Tibial artery (tissue), 4 donors: Measurements from ENCODE around the gene PLXNA2.

Experiments used
- DNase-seq, 2 donors: peaks; one replicate each; pipeline ENCODE4 v3.0.0-alpha.2; 2019
- H3K27ac ChIP-seq, 2 donors: fragments of 200-600 bp; sonication (generic) in 1 of 2; 1 replicate in 1 of 2; 2 replicates in 1 of 2; pipeline ENCODE4 v1.5.1; 2018 to 2019; ENCODE audit warnings: mild to moderate bottlenecking in 1 of 2
- H3K27me3 ChIP-seq, 2 donors: fragments of 200-600 bp; sonication (generic) in 1 of 2; one replicate each; pipeline versions ENCODE4 v1.5.1 to v1.6.0; 2016 to 2019
- H3K36me3 ChIP-seq, 3 donors: fragments of 200-600 bp; sonication (generic) in 2 of 3; one replicate each; pipeline ENCODE4 v1.5.1; 2016 to 2019; ENCODE audit warnings: mild to moderate bottlenecking in 2 of 3
- H3K4me1 ChIP-seq, 4 donors: fragments of 200-600 bp; sonication (generic) in 2 of 4; 1 replicate in 3 of 4; 2 replicates in 1 of 4; pipeline ENCODE4 v1.5.1; 2016 to 2019
- H3K4me3 ChIP-seq, 2 donors: fragments of 200-600 bp; sonication (generic) in 1 of 2; 1 replicate in 1 of 2; 2 replicates in 1 of 2; pipeline ENCODE4 v1.5.1; 2018 to 2019; ENCODE audit warnings: mild to moderate bottlenecking in 2 of 2
- H3K9me3 ChIP-seq, 3 donors: fragments of 200-600 bp; sonication (generic) in 1 of 3; one replicate each; pipeline ENCODE4 v1.5.1; 2016 to 2019
- intact Hi-C: fragments of 100-400 bp; cut with DNase I; formaldehyde crosslinking; loops from one replicate; pipeline ENCODE4 v1.15.0; 2023; ENCODE audit warnings: low total_unique reads
- TF ChIP-seq, protein P1 (sequence below), 2 experiments: fragments of 200-600 bp in 1 of 2; fragments of 450-650 bp in 1 of 2; IDR thresholded peaks; one replicate each; pipeline ENCODE4 v1.5.1; 2017 to 2019; ENCODE audit warnings: antibody characterized with exemption in 2 of 2, mild to moderate bottlenecking in 1 of 2, moderate library complexity in 1 of 2

PLXNA2 gene

DNA sequence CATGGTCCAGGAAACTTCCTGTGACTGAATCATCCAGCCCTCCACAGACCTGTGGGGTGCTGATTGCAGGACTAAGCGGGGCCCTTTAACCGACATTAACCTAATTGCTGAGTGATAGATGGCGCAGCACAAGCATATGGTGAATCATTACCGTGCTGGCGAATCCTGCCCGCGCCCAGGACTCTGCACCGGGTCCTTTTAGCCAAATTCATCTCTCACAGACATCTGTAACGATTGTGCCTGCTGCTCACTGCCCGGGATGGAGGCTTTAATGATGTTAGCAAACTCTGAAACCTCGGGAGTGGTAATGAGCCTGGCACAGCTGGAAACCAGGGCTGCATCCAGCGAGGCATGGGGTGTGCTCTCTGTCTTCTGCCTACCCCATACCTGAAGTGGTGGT lies 185.9 kb downstream of the PLXNA2 start:
- Histone ChIP-seq H3K9me3 (no peaks in the 10 kb centered on the region), H3K36me3 (peaks cover 10 to 75% (median 68%) of the 10 kb centered on the region in 3 donors), H3K4me3 (no peak overlapping the region), H3K4me1 (no peaks in the 10 kb centered on the region), H3K27ac (no peak overlapping the region), H3K27me3 (no peaks in the 10 kb centered on the region)
- TF ChIP-seq, protein P1, sequence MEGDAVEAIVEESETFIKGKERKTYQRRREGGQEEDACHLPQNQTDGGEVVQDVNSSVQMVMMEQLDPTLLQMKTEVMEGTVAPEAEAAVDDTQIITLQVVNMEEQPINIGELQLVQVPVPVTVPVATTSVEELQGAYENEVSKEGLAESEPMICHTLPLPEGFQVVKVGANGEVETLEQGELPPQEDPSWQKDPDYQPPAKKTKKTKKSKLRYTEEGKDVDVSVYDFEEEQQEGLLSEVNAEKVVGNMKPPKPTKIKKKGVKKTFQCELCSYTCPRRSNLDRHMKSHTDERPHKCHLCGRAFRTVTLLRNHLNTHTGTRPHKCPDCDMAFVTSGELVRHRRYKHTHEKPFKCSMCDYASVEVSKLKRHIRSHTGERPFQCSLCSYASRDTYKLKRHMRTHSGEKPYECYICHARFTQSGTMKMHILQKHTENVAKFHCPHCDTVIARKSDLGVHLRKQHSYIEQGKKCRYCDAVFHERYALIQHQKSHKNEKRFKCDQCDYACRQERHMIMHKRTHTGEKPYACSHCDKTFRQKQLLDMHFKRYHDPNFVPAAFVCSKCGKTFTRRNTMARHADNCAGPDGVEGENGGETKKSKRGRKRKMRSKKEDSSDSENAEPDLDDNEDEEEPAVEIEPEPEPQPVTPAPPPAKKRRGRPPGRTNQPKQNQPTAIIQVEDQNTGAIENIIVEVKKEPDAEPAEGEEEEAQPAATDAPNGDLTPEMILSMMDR (IDR thresholded peaks at IDR 0.05) = no peak
- intact Hi-C loops = no loop called here
- DNase-seq = no peak

DNA sequence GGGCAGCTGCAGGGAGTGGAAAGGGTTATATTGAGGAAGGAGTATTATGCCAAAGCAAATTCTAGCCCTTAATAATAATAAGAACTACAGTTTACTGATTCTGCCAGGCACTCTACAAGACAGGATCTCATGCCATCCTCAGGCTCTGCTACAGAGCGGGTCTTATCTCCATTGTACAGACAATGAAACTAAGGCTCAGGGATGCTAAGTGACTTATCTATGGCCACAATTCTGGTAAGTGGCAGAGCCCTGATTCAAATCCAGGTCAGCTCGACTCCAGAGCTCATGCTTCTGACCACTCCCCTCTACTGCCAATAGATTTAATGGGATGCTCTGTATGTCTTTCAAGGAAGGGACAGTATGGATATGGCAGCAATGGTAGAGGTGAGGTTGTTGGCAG lies 187.1 kb downstream of the PLXNA2 start:
- H3K36me3 ChIP-seq = peaks cover 20 to 75% (median 73%) of the 10 kb centered on the region in 3 donors
- TF ChIP-seq, protein P1 (IDR thresholded peaks at IDR 0.05) = no peak
- no peaks in the 10 kb centered on the region for H3K4me1 ChIP-seq
- no peak overlapping the region for H3K27ac ChIP-seq
- H3K27me3 ChIP-seq = no peaks in the 10 kb centered on the region
- no peaks in the 10 kb centered on the region for H3K9me3 ChIP-seq
- intact Hi-C loops = no loop called here
- no peak for DNase-seq
- no peak overlapping the region for H3K4me3 ChIP-seq

DNA sequence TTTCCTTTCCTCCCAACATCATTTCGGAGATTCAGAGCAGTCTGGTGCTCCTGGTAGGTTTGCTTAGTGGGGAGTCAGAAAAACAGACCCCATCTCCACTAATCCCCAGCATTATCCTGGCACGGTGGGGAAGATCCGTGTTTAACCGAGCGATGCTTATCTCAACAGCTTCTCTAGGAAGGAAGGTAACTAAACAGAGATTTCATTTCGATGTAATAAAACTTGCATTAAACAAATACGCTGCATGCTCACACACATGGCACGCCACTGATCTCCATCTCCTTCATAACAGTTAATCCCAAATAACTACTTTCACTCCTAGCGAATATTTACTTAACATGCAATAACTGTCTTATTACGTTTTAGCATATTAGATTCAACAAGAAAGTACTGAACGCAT lies 188.6 kb downstream of the PLXNA2 start:
- H3K27me3 ChIP-seq = no peaks in the 10 kb centered on the region
- H3K27ac ChIP-seq = no peak overlapping the region
- H3K4me1 ChIP-seq = no peaks in the 10 kb centered on the region
- no peak for DNase-seq
- TF ChIP-seq, protein P1 (IDR thresholded peaks at IDR 0.05) = no peak
- no peak overlapping the region for H3K4me3 ChIP-seq
- peaks cover 35 to 87% (median 77%) of the 10 kb centered on the region in 3 donors for H3K36me3 ChIP-seq
- no peaks in the 10 kb centered on the region for H3K9me3 ChIP-seq
- intact Hi-C loops = no loop called here

DNA sequence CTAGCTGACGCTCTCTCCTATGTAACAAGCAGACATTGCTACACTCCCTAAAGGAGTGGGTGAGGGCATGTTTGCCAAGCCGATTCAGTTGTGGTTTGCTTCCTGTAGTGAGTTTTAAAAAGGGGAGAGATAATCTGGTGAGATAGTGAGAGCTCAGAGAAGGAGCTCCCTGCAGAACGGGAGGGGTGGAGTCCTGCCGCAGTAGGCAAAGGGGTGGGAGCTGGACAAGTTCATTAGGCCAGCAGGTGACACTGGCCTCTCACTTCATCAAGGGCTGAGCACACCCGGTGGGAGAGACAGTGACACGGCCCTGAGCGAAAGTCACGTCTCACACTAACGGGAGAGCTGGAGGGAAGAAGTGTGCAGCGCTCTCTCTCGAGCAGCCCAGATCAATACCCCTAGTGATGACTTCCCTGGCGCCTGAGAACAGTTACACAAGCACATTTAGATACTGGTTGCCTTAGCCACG lies 189.2 kb downstream of the PLXNA2 start:
- Histone ChIP-seq H3K4me1 (no peaks in the 10 kb centered on the region), H3K36me3 (peaks cover 41 to 87% (median 76%) of the 10 kb centered on the region in 3 donors)

DNA sequence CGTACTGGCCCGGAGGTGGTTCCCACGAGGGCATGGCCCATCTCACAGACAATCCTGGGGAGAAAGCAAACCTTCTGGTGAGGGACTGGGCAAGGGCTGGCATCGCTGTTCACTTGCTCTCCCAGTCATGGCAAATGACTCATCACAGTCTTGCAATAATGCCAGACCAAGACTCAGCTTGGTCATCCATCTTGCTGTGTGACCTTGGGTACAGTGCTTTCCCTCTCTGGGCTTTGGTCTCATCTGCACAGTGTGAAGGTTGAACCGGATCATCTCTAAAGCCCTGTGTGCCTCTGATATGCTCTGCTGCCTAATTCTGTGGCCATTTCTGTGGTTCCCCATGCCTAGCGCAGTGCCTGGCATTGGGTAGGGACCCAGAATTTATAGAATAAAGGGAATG lies 189.7 kb downstream of the PLXNA2 start:
- Histone ChIP-seq H3K4me1 (no peaks in the 10 kb centered on the region), H3K4me3 (no peak overlapping the region), H3K27ac (no peak overlapping the region), H3K27me3 (no peaks in the 10 kb centered on the region), H3K36me3 (peaks cover 41 to 87% (median 73%) of the 10 kb centered on the region in 3 donors), H3K9me3 (no peaks in the 10 kb centered on the region)
- no peak for DNase-seq
- TF ChIP-seq, protein P1 (IDR thresholded peaks at IDR 0.05) = no peak
- intact Hi-C loops = no loop called here

More for the DNA sequence above, 189.2 kb downstream of the PLXNA2 start:
- intact Hi-C loops = no loop called here
- Histone ChIP-seq H3K4me3 (no peak overlapping the region), H3K9me3 (no peaks in the 10 kb centered on the region), H3K27ac (no peak overlapping the region), H3K27me3 (no peaks in the 10 kb centered on the region)
- DNase-seq = no peak
- TF ChIP-seq, protein P1 (IDR thresholded peaks at IDR 0.05) = no peak

DNA sequence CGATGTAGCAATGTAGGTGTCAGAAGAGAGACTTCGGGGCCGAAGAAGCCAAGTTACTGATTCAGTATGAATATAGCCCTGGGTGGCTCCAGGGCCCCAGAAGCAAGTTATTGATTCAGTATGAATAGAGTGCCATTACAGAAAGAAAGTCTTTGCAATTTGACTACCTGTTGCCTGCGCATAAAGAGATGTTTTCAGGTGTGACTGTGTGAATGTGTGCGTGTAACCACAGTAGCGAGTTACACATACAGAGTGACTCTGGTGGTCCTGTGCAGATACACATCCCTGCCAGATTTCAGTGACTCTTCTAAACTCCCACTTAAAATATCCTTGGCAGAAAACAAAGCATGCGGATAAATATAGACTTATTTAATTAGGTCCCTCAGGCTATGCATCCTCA lies 190.5 kb downstream of the PLXNA2 start:
- peaks cover 41 to 80% (median 73%) of the 10 kb centered on the region in 3 donors for H3K36me3 ChIP-seq
- H3K27ac ChIP-seq = no peak overlapping the region
- TF ChIP-seq, protein P1 (IDR thresholded peaks at IDR 0.05) = no peak
- intact Hi-C loops = no loop called here
- H3K9me3 ChIP-seq = no peaks in the 10 kb centered on the region
- no peak for DNase-seq
- no peaks in the 10 kb centered on the region for H3K27me3 ChIP-seq
- no peak overlapping the region for H3K4me3 ChIP-seq
- peaks cover 0 to 4% (median 1%) of the 10 kb centered on the region in 4 donors for H3K4me1 ChIP-seq
